Esophagus (tissue), 2 donors: ENCODE data around the gene CIT. TPM values are rescaled to one million over a fixed set of nuclear protein-coding genes. Genes with fewer than 3 reads are reported as not detected.

Source experiments
- H3K27ac ChIP-seq, 2 donors: one replicate each; pipeline ENCODE4 v1.5.1; 2013; ENCODE audit warnings: low read depth in 2 of 2, mild to moderate bottlenecking in 2 of 2, inconsistent platforms in 1 of 2, low read length in 1 of 2, moderate library complexity in 1 of 2
- H3K27me3 ChIP-seq, 2 donors: one replicate each; pipeline ENCODE4 v1.6.1; 2013; ENCODE audit warnings: low read length in 2 of 2, control low read depth in 1 of 2, mild to moderate bottlenecking in 1 of 2; ENCODE audit not compliant: insufficient read depth in 2 of 2, control insufficient read depth in 1 of 2
- H3K36me3 ChIP-seq, 2 donors: one replicate each; pipeline ENCODE4 v1.6.1; 2013; ENCODE audit warnings: low read length in 1 of 2; ENCODE audit not compliant: control insufficient read depth in 2 of 2, insufficient read depth in 2 of 2
- H3K4me1 ChIP-seq, 2 donors: one replicate each; pipeline ENCODE4 v1.6.1; 2013; ENCODE audit warnings: low read length in 1 of 2; ENCODE audit not compliant: control insufficient read depth in 2 of 2, insufficient read depth in 2 of 2
- H3K4me3 ChIP-seq, 2 donors: one replicate each; pipeline ENCODE4 v1.5.1; 2013; ENCODE audit warnings: low read length in 2 of 2, mild to moderate bottlenecking in 2 of 2, low read depth in 1 of 2, moderate library complexity in 1 of 2
- H3K9me3 ChIP-seq, 2 donors: one replicate each; pipeline ENCODE4 v1.6.1; 2013; ENCODE audit warnings: mild to moderate bottlenecking in 2 of 2, low read depth in 1 of 2, low read length in 1 of 2, moderate library complexity in 1 of 2; ENCODE audit not compliant: control insufficient read depth in 2 of 2, insufficient read depth in 1 of 2
- WGBS, 2 donors: extraction: QIAGEN DNeasy Blood & Tissue Kit; methylation state at CpG; one replicate each; pipeline ENCODE4 v1.1.7; 2013; 5-methylcytosine and 5-hydroxymethylcytosine counted together
- polyA plus RNA-seq, 2 donors: library from polyadenylated mRNA; stranded (reverse); fragments of 200-250 nt; gene quantifications; one replicate each; pipeline ENCODE4 v1.2.3, GENCODE V29; 2013
- donor health status: healthy with polysubstance abuse.
- donor health status: Bipolar disorder and iron deficiency.

Gene CIT
- polyA plus RNA-seq, 2 donors: 2.9 to 4.1 TPM

DNA sequence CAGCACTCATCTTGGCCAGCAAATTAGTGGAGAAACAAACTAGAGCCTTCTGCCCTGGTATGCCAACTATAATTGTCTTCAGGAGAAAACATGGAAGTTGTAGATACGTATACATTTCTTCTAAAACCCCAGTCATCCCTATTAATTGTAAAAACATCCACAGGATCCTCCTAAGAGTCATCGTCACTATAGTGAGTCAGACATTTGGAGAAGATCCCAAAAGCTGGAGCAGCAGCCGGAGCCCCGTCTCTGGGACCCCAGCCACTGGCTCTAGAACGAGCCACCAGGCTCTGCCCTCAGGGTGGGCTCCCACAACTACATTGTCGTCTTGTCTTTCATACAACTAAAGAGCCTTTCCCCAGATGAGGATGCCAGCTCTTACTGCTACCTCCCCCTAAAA lies 193.7 kb downstream of the CIT start:
- peaks cover 18 to 26% of the 10 kb centered on the region in 2 donors for H3K36me3 ChIP-seq
- H3K4me3 ChIP-seq: no peak overlapping the region
- no peaks in the 10 kb centered on the region for H3K27me3 ChIP-seq
- no peak overlapping the region for H3K27ac ChIP-seq
- H3K4me1 ChIP-seq: peaks cover 0 to 2% of the 10 kb centered on the region in 2 donors
- 76% methylated on average over 6 of the region's 6 CpGs for WGBS, 2 donors
- H3K9me3 ChIP-seq: no peaks in the 10 kb centered on the region

DNA sequence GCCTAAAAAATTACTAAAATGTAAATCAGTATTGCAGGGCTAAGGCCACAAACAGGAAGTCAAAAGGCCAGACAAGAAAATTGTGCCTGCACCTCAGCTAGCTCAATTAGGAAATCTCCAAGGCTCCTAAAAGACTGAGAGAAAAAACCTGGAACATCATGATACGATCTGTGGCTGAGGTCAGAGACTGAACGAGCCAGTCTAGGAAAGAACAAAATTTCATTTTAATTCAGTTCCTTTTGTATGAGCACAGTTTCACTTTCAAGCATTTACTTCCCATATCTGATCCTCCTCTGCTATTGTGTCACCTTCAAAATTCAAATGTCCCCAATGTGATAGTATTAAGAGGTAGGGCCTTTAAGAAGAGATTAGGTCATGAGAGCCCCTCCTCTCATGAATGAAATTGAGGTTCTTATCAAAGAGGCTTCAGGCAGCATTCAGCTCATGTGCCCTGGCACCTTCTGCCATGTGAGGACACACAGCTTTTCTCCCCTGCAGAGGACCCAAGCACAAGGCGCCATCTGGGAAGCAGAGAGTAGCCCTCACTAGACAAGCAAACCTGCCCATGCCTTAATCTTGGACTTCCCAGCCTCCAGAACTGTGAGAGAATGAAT lies 194.4 kb downstream of the CIT start:
- 75 to 77% methylated on average over 3 of the region's 3 CpGs for WGBS, 2 donors
- Histone ChIP-seq H3K9me3 (no peaks in the 10 kb centered on the region), H3K4me3 (no peak overlapping the region), H3K27ac (no peak overlapping the region), H3K36me3 (peaks cover 22 to 30% of the 10 kb centered on the region in 2 donors), H3K27me3 (no peaks in the 10 kb centered on the region), H3K4me1 (peaks cover 0 to 2% of the 10 kb centered on the region in 2 donors)

GRCh38 chr12:119681728-119682638 lies 195.1 kb downstream of the CIT start:
- Histone ChIP-seq H3K27ac (no peak overlapping the region), H3K4me1 (peaks cover 0 to 2% of the 10 kb centered on the region in 2 donors), H3K36me3 (peaks cover 27 to 37% of the 10 kb centered on the region in 2 donors), H3K9me3 (no peaks in the 10 kb centered on the region), H3K4me3 (no peak overlapping the region), H3K27me3 (no peaks in the 10 kb centered on the region)
- 81 to 85% methylated on average over 9 of the region's 9 CpGs for WGBS, 2 donors

DNA sequence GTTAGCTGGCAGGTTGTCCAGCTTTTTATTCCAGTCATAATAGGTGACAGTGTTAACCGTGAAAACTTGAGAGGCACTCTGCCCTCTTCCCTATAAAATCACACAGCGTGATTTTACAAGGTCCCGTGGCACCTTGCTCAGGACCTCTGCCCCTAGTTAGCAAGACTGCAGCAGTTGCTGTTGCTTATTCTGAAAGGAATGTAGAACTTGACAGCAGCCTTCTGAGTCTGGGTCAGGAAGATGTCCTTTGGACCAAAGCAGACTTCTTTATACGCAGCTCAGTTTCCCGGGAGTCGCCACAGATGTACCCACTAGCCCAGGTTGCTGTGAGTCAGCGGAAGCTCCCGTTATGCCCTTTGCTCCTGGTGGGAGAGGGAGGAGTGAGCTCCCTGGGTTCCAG lies 196.0 kb downstream of the CIT start:
- 82 to 92% methylated on average over 8 of the region's 8 CpGs for WGBS, 2 donors
- Histone ChIP-seq H3K9me3 (no peaks in the 10 kb centered on the region), H3K36me3 (peaks cover 27 to 44% of the 10 kb centered on the region in 2 donors), H3K4me1 (no peaks in the 10 kb centered on the region), H3K27me3 (no peaks in the 10 kb centered on the region), H3K4me3 (no peak overlapping the region), H3K27ac (no peak overlapping the region)

DNA sequence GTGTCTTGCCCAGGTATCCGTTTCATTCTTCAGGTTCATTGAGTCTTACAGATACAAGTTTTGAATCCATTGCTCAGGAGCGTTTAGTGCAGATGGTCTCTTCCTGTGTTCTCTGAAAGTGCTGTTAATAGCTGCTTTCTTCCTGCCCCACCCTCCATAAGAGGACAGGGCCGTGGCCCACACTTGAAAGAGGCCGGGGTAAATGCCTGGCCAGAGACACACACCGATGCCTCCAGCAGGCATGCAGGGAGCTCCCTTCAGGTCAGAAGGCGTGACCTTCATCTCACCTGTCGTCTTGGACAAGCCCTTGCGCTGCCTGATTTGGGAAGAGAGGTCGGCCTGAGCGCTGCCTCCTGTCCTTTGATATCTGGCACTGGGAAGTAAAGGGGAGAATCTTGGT lies 197.6 kb downstream of the CIT start:
- Histone ChIP-seq H3K27ac (no peak overlapping the region), H3K36me3 (peaks cover 27 to 53% of the 10 kb centered on the region in 2 donors), H3K27me3 (no peaks in the 10 kb centered on the region), H3K4me3 (no peak overlapping the region), H3K9me3 (no peaks in the 10 kb centered on the region), H3K4me1 (no peaks in the 10 kb centered on the region)
- WGBS, 2 donors: 83 to 87% methylated on average over 10 of the region's 10 CpGs

- H3K27ac ChIP-seq: no peak overlapping the region
These were observed 198.0 kb downstream of the CIT start for GRCh38 chr12:119679081-119679480.

GRCh38 chr12:119678459-119678858 lies 198.7 kb downstream of the CIT start:
- peaks cover 33 to 62% of the 10 kb centered on the region in 2 donors for H3K36me3 ChIP-seq
- no peak overlapping the region for H3K27ac ChIP-seq
- H3K4me3 ChIP-seq: no peak overlapping the region
- H3K4me1 ChIP-seq: no peaks in the 10 kb centered on the region
- H3K27me3 ChIP-seq: no peaks in the 10 kb centered on the region
- H3K9me3 ChIP-seq: no peaks in the 10 kb centered on the region
- 84 to 85% methylated on average over 7 of the region's 7 CpGs for WGBS, 2 donors

More at GRCh38 chr12:119679081-119679480, 198.0 kb downstream of the CIT start:
- Histone ChIP-seq H3K4me3 (no peak overlapping the region), H3K4me1 (no peaks in the 10 kb centered on the region), H3K36me3 (peaks cover 30 to 57% of the 10 kb centered on the region in 2 donors), H3K27me3 (no peaks in the 10 kb centered on the region), H3K9me3 (no peaks in the 10 kb centered on the region)
- WGBS, 2 donors: 91% methylated on average over 5 of the region's 5 CpGs

DNA sequence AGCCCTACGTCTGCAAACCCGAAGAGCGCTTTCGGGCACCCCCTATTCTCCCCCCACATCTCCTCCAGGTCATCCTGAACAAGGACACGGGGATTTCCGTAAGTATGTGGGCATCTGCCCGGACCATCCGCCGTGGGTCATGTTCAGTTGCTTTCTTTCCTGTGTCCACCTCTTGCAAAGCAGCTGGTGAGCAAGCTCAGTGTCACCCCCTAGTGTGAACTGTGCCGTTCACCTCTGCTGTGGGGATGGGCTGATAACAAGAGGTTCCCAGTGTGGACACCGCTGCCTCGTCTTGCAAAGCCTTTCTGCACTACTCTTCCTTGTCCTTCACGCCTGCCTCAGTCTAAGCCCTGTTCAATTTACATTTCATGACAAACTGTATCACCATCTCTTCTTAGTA lies 200.5 kb downstream of the CIT start:
- H3K27ac ChIP-seq: peak overlapping the region in 1 of 2 donors; percentile 1
- no peaks in the 10 kb centered on the region for H3K4me1 ChIP-seq
- H3K4me3 ChIP-seq: no peak overlapping the region
- no peaks in the 10 kb centered on the region for H3K27me3 ChIP-seq
- 91 to 92% methylated on average over 13 of the region's 13 CpGs for WGBS, 2 donors
- H3K36me3 ChIP-seq: peaks cover 33 to 57% of the 10 kb centered on the region in 2 donors
- H3K9me3 ChIP-seq: no peaks in the 10 kb centered on the region

DNA sequence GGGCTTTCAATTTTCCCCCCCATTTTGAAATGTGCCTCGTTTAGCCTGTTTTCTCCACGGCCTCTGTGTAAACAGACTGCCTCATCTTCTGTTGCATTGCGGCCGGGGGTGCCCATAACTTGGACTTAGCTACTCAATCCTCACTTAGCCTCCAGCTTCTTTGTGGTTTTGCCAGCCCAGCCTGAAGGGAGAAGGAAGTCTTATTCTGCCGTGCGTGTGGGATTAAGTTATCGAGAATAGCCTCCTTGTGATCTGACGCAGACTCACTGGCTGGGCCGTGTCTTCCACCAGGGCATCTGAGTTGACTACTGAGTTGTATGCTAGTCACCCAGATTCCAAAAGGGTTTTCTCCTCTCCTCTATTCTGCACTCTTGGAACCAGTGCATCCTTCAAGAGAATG lies 201.1 kb downstream of the CIT start:
- H3K27ac ChIP-seq: peak overlapping the region in 1 of 2 donors; percentile 43
- H3K4me3 ChIP-seq: no peak overlapping the region
- WGBS, 2 donors: 68 to 73% methylated on average over 9 of the region's 9 CpGs
- H3K4me1 ChIP-seq: no peaks in the 10 kb centered on the region
- H3K27me3 ChIP-seq: no peaks in the 10 kb centered on the region
- no peaks in the 10 kb centered on the region for H3K9me3 ChIP-seq
- H3K36me3 ChIP-seq: peaks cover 30 to 53% of the 10 kb centered on the region in 2 donors
